ENCODE measurements around the gene AP2S1.
"Not testable (repeated sequence)": the region's sequence is repeated elsewhere in the genome, so short reads cannot be mapped to it uniquely, and the experiment has no call there.

AP2S1 gene

GRCh38 chr19:46878613-46879375 is 28.1 kb upstream of the AP2S1 start:
- Histone ChIP-seq H3K4me3 (ENCODE audit: severe bottlenecking) (no peak overlapping the region), H3K27ac (ENCODE audit: poor library complexity, severe bottlenecking) (peak overlapping the region; percentile 57)

GRCh38 chr19:46875657-46876056 is 25.0 kb upstream of the AP2S1 start:
- Histone ChIP-seq H3K36me3 (ENCODE audit: low read depth) (peaks cover 35% of the 10 kb centered on the region), H3K4me3 (ENCODE audit: severe bottlenecking) (no peak overlapping the region), H3K27ac (ENCODE audit: poor library complexity, severe bottlenecking) (peak overlapping the region; percentile 91), H3K4me1 (ENCODE audit: insufficient read depth, poor library complexity, severe bottlenecking) (peaks cover 60% of the 10 kb centered on the region), H3K9me3 (ENCODE audit: severe bottlenecking) (no peaks in the 10 kb centered on the region), H3K27me3 (ENCODE audit: insufficient read depth, poor library complexity, severe bottlenecking) (no peaks in the 10 kb centered on the region)
- DNase-seq (ENCODE audit: low spot score): no peak
- no peak for TF ChIP-seq CTCF (IDR thresholded peaks at IDR 0.05; ENCODE audit: poor library complexity, severe bottlenecking)
- no peak for ATAC-seq (ENCODE audit: low read depth)

More at GRCh38 chr19:46878613-46879375, 28.1 kb upstream of the AP2S1 start:
- H3K9me3 ChIP-seq (ENCODE audit: severe bottlenecking): no peaks in the 10 kb centered on the region
- no peak for TF ChIP-seq CTCF (IDR thresholded peaks at IDR 0.05; ENCODE audit: poor library complexity, severe bottlenecking)
- H3K4me1 ChIP-seq (ENCODE audit: insufficient read depth, poor library complexity, severe bottlenecking): peaks cover 40% of the 10 kb centered on the region
- no peaks in the 10 kb centered on the region for H3K27me3 ChIP-seq (ENCODE audit: insufficient read depth, poor library complexity, severe bottlenecking)
- no peak for DNase-seq (ENCODE audit: low spot score)
- peaks cover 32% of the 10 kb centered on the region for H3K36me3 ChIP-seq (ENCODE audit: low read depth)
- peak; percentile 81 for ATAC-seq (ENCODE audit: low read depth)

- Histone ChIP-seq H3K4me3 (ENCODE audit: severe bottlenecking) (no peak overlapping the region), H3K9me3 (ENCODE audit: severe bottlenecking) (no peaks in the 10 kb centered on the region), H3K27ac (ENCODE audit: poor library complexity, severe bottlenecking) (peak overlapping the region; percentile 91), H3K4me1 (ENCODE audit: insufficient read depth, poor library complexity, severe bottlenecking) (peaks cover 59% of the 10 kb centered on the region), H3K36me3 (ENCODE audit: low read depth) (peaks cover 31% of the 10 kb centered on the region), H3K27me3 (ENCODE audit: insufficient read depth, poor library complexity, severe bottlenecking) (no peaks in the 10 kb centered on the region)
- ATAC-seq (ENCODE audit: low read depth) (peak; percentile 45; the same call in 2 of the 3 replicates), DNase-seq (ENCODE audit: low spot score) (no peak)
- no peak for TF ChIP-seq CTCF (IDR thresholded peaks at IDR 0.05; ENCODE audit: poor library complexity, severe bottlenecking)
Measured at GRCh38 chr19:46875234-46875633, 24.6 kb upstream of the AP2S1 start.

GRCh38 chr19:46872967-46873366 is 22.3 kb upstream of the AP2S1 start:
- H3K36me3 ChIP-seq (ENCODE audit: low read depth): peaks cover 17% of the 10 kb centered on the region
- no peaks in the 10 kb centered on the region for H3K27me3 ChIP-seq (ENCODE audit: insufficient read depth, poor library complexity, severe bottlenecking)
- DNase-seq (ENCODE audit: low spot score): no peak
- H3K9me3 ChIP-seq (ENCODE audit: severe bottlenecking): no peaks in the 10 kb centered on the region
- H3K4me3 ChIP-seq (ENCODE audit: severe bottlenecking): no peak overlapping the region
- TF ChIP-seq CTCF (IDR thresholded peaks at IDR 0.05; ENCODE audit: poor library complexity, severe bottlenecking): no peak
- peak overlapping the region; percentile 91 for H3K27ac ChIP-seq (ENCODE audit: poor library complexity, severe bottlenecking)
- no peak for ATAC-seq (ENCODE audit: low read depth)
- peaks cover 50% of the 10 kb centered on the region for H3K4me1 ChIP-seq (ENCODE audit: insufficient read depth, poor library complexity, severe bottlenecking)

GRCh38 chr19:46871173-46871572 is 20.5 kb upstream of the AP2S1 start:
- H3K36me3 ChIP-seq (ENCODE audit: low read depth): peaks cover 11% of the 10 kb centered on the region
- not testable (repeated sequence) for H3K27me3 ChIP-seq (ENCODE audit: insufficient read depth, poor library complexity, severe bottlenecking); H3K4me3 ChIP-seq (ENCODE audit: severe bottlenecking); H3K9me3 ChIP-seq (ENCODE audit: severe bottlenecking); DNase-seq (ENCODE audit: low spot score); ATAC-seq (ENCODE audit: low read depth)
- H3K27ac ChIP-seq (ENCODE audit: poor library complexity, severe bottlenecking): peak overlapping the region; percentile 91
- H3K4me1 ChIP-seq (ENCODE audit: insufficient read depth, poor library complexity, severe bottlenecking): peaks cover 68% of the 10 kb centered on the region
